Epithelial cell of prostate (primary cell): ENCODE measurements around the gene CPOX.

Experiments used
- DNase-seq: peaks from one replicate; pipeline ENCODE4 v3.0.0-alpha.2; 2011; ENCODE audit warnings: low read depth, low spot score
- H3K27ac ChIP-seq: fragments of 450-650 bp; 2 replicates; pipeline ENCODE4 v1.5.1; 2017; ENCODE audit warnings: mild to moderate bottlenecking

Gene CPOX

GRCh38 chr3:98545940-98546339 is 47.5 kb downstream of the CPOX start:
- no peak overlapping the region for H3K27ac ChIP-seq
- no peak for DNase-seq

- no peak for DNase-seq
- H3K27ac ChIP-seq, result no peak overlapping the region
Observed at GRCh38 chr3:98542623-98543022, 50.8 kb downstream of the CPOX start.

- no peak overlapping the region for H3K27ac ChIP-seq
- no peak for DNase-seq
Observed at GRCh38 chr3:98541695-98542094, 51.7 kb downstream of the CPOX start.

GRCh38 chr3:98540346-98540745 is 53.1 kb downstream of the CPOX start:
- no peak overlapping the region for H3K27ac ChIP-seq

GRCh38 chr3:98536456-98537017 is 56.9 kb downstream of the CPOX start:
- DNase-seq, result no peak
- no peak overlapping the region for H3K27ac ChIP-seq

More at GRCh38 chr3:98540346-98540745, 53.1 kb downstream of the CPOX start:
- DNase-seq, result no peak

- DNase-seq, result no peak
- no peak overlapping the region for H3K27ac ChIP-seq
Observed at GRCh38 chr3:98534734-98535133, 58.7 kb downstream of the CPOX start.

GRCh38 chr3:98534168-98534567 is 59.2 kb downstream of the CPOX start:
- no peak overlapping the region for H3K27ac ChIP-seq
- no peak for DNase-seq

GRCh38 chr3:98532709-98533571 is 60.5 kb downstream of the CPOX start:
- no peak for DNase-seq
- no peak overlapping the region for H3K27ac ChIP-seq

GRCh38 chr3:98532275-98532637 is 61.2 kb downstream of the CPOX start:
- no peak overlapping the region for H3K27ac ChIP-seq
- DNase-seq, result no peak

- H3K27ac ChIP-seq, result no peak within 1 kb of the TSS
- DNase-seq, result no peak
Observed at GRCh38 chr3:98531622-98532274, 61.7 kb downstream of the CPOX start, which contains the start of gene GPR15. GPR15 (plus strand) TSS chr3:98531978; CDS start chr3:98532034, 56 bp downstream.

GRCh38 chr3:98530676-98531075 is 62.7 kb downstream of the CPOX start:
- no peak for DNase-seq
- no peak overlapping the region for H3K27ac ChIP-seq

GRCh38 chr3:98529856-98530459 is 63.5 kb downstream of the CPOX start:
- DNase-seq, result no peak
- H3K27ac ChIP-seq, result no peak overlapping the region
